ENCODE results near the gene RAPGEF1.

- no peak for TF ChIP-seq POLR2A (IDR thresholded peaks at IDR 0.05; ENCODE audit: low read length)
- no peak for TF ChIP-seq GATA1 (IDR thresholded peaks at IDR 0.05; ENCODE audit: low read depth, low read length)
Measured at GRCh38 chr9:131642496-131643083, 97.3 kb downstream of the RAPGEF1 start.
